H1 (cell line): Measurements from ENCODE around the gene RPP25L. TPM values are rescaled to one million over a fixed set of nuclear protein-coding genes. Genes with fewer than 3 reads are reported as not detected.

Experiments
- CTCF ChIA-PET: fragments of 300-600 bp; sonication (Branson Sonifier 250); formaldehyde crosslinking; loops from one replicate; lab custom pipeline; 2021; ENCODE audit not compliant: partially characterized antibody; lab: Charles Lee
- POLR2A ChIA-PET: fragments of 300-600 bp; sonication (Branson Sonifier 250); formaldehyde crosslinking; loops from one replicate; lab custom pipeline; 2021; ENCODE audit warnings: inconsistent platforms; ENCODE audit not compliant: partially characterized antibody; lab: Charles Lee
- DNase-seq, 2 experiments: peaks; one replicate each; pipeline versions ENCODE4 v3.0.0 to v3.0.0-alpha.2; 2010 to 2022; ENCODE audit warnings: low spot score in 2 of 2, low read depth in 1 of 2, mixed read lengths in 1 of 2
- FAIRE-seq: peaks from 2 replicates; lab custom pipeline; 2011; peaks lifted over from hg19 to GRCh38; lab: Jason Lieb, UNC
- H2AFZ ChIP-seq: 2 replicates; pipeline ENCODE4 v1.8.1; 2012; ENCODE audit warnings: low read length, inconsistent platforms
- H2AK5ac ChIP-seq: 2 replicates; pipeline ENCODE4 v1.6.1; 2013; ENCODE audit warnings: low read depth, low read length
- H2BK120ac ChIP-seq: replicated peaks from 2 replicates; pipeline ENCODE3; 2013; ENCODE audit warnings: low read depth, low read length, inconsistent platforms
- H2BK12ac ChIP-seq: 2 replicates; pipeline ENCODE4 v1.6.1; 2013; ENCODE audit warnings: low read depth, low read length
- H2BK15ac ChIP-seq: 2 replicates; pipeline ENCODE4 v1.6.1; 2013; ENCODE audit warnings: low read length
- H2BK20ac ChIP-seq: 2 replicates; pipeline ENCODE4 v1.6.1; 2013; ENCODE audit warnings: low read length
- H2BK5ac ChIP-seq: 2 replicates; pipeline ENCODE4 v1.6.1; 2013; ENCODE audit warnings: low read depth, low read length
- H3K14ac ChIP-seq: 2 replicates; pipeline ENCODE4 v1.6.1; 2013; ENCODE audit warnings: inconsistent platforms; ENCODE audit not compliant: insufficient read length
- H3K18ac ChIP-seq: 2 replicates; pipeline ENCODE4 v1.6.1; 2013; ENCODE audit warnings: low read length; ENCODE audit errors: extremely low read depth
- H3K23ac ChIP-seq: 2 replicates; pipeline ENCODE4 v1.6.1; 2013; ENCODE audit warnings: inconsistent platforms; ENCODE audit not compliant: insufficient read length
- H3K23me2 ChIP-seq: 2 replicates; pipeline ENCODE4 v1.6.1; 2013; ENCODE audit warnings: low read depth, low read length
- H3K27ac ChIP-seq: 2 replicates; pipeline ENCODE4 v1.6.1; 2011; ENCODE audit warnings: low read depth, low read length, inconsistent platforms
- H3K27me3 ChIP-seq, 4 experiments: replicated peaks in 1 of 4; 1 replicate in 1 of 4; 2 replicates in 3 of 4; pipeline versions ENCODE4 v1.6.1 to v1.8.1; 2011 to 2013; ENCODE audit warnings: low read length in 3 of 4, mild to moderate bottlenecking in 3 of 4, inconsistent platforms in 2 of 4, mixed read lengths in 2 of 4, moderate library complexity in 1 of 4; ENCODE audit not compliant: control insufficient read depth in 3 of 4, insufficient read depth in 3 of 4; ENCODE audit errors: extremely low read depth in 1 of 4
- H3K36me3 ChIP-seq, 4 experiments: 2 replicates each; pipeline versions ENCODE4 v1.6.1 to v1.8.1; 2011 to 2013; ENCODE audit warnings: mild to moderate bottlenecking in 4 of 4, low read length in 3 of 4, moderate library complexity in 2 of 4, control low read depth in 1 of 4, inconsistent platforms in 1 of 4; ENCODE audit not compliant: insufficient read depth in 4 of 4, control insufficient read depth in 2 of 4
- H3K4ac ChIP-seq: replicated peaks from 2 replicates; pipeline ENCODE3; 2013; ENCODE audit warnings: low read length, low read depth, mixed read lengths, inconsistent platforms; ENCODE audit not compliant: insufficient read length
- H3K4me1 ChIP-seq, 4 experiments: replicated peaks in 1 of 4; 1 replicate in 1 of 4; 2 replicates in 3 of 4; pipeline versions ENCODE4 v1.6.1 to v1.8.1; 2011 to 2013; ENCODE audit warnings: low read length in 3 of 4, inconsistent platforms in 2 of 4, mixed read lengths in 1 of 4; ENCODE audit not compliant: insufficient read depth in 4 of 4, control insufficient read depth in 3 of 4
- H3K4me2 ChIP-seq, 2 experiments: 2 replicates each; pipeline versions ENCODE4 v1.6.1 to v1.8.1; 2011 to 2013; ENCODE audit warnings: low read depth in 2 of 2, low read length in 2 of 2, control low read depth in 1 of 2, inconsistent platforms in 1 of 2, mild to moderate bottlenecking in 1 of 2; ENCODE audit not compliant: insufficient read depth in 1 of 2
- H3K4me3 ChIP-seq, 4 experiments: fragments of 200-600, 300-600 bp in 1 of 4; sonication (generic), shearing (Covaris generic), sonication (Bioruptor Twin) in 1 of 4; 2 replicates each; pipeline versions ENCODE4 v1.5.1 to v1.8.1; 2011 to 2016; ENCODE audit warnings: low read length in 4 of 4, low read depth in 3 of 4, control low read depth in 2 of 4, inconsistent platforms in 2 of 4, mild to moderate bottlenecking in 2 of 4, mixed read lengths in 1 of 4, moderate library complexity in 1 of 4; ENCODE audit not compliant: insufficient read depth in 2 of 4; ENCODE audit errors: extremely low read depth in 1 of 4
- H3K56ac ChIP-seq: replicated peaks from 2 replicates; pipeline ENCODE3; 2013; ENCODE audit warnings: low read depth, mild to moderate bottlenecking, mixed read lengths, low read length, inconsistent platforms; ENCODE audit not compliant: insufficient read length
- H3K79me1 ChIP-seq: 2 replicates; pipeline ENCODE4 v1.6.1; 2013; ENCODE audit warnings: low read depth, low read length, control low read depth
- H3K79me2 ChIP-seq, 2 experiments: 2 replicates each; pipeline versions ENCODE4 v1.6.1 to v1.8.1; 2012 to 2013; ENCODE audit warnings: low read length in 2 of 2, mild to moderate bottlenecking in 2 of 2, inconsistent platforms in 1 of 2; ENCODE audit not compliant: insufficient read depth in 2 of 2, control insufficient read depth in 1 of 2
- H3K9ac ChIP-seq, 4 experiments: replicated peaks in 1 of 4; 1 replicate in 1 of 4; 2 replicates in 3 of 4; pipeline versions ENCODE4 v1.6.1 to v1.8.1; 2011 to 2013; ENCODE audit warnings: low read depth in 3 of 4, low read length in 3 of 4, control low read depth in 2 of 4, mild to moderate bottlenecking in 2 of 4, moderate library complexity in 2 of 4, inconsistent platforms in 1 of 4; ENCODE audit errors: extremely low read depth in 1 of 4
- H3K9me3 ChIP-seq, 2 experiments: 2 replicates each; pipeline versions ENCODE4 v1.6.1 to v1.8.1; 2012 to 2013; ENCODE audit warnings: mild to moderate bottlenecking in 2 of 2, moderate library complexity in 2 of 2, control low read depth in 1 of 2, inconsistent platforms in 1 of 2, low read depth in 1 of 2, low read length in 1 of 2, mixed read lengths in 1 of 2; ENCODE audit not compliant: insufficient read depth in 2 of 2
- H4K20me1 ChIP-seq, 2 experiments: replicated peaks in 1 of 2; 2 replicates each; pipeline versions ENCODE3 to v1.8.1; 2011 to 2013; ENCODE audit warnings: inconsistent platforms in 2 of 2, low read length in 2 of 2, mild to moderate bottlenecking in 1 of 2; ENCODE audit not compliant: insufficient read depth in 2 of 2, control insufficient read depth in 1 of 2
- H4K5ac ChIP-seq: 2 replicates; pipeline ENCODE4 v1.6.1; 2013; ENCODE audit warnings: low read length, low read depth, mixed read lengths, inconsistent platforms; ENCODE audit not compliant: insufficient read length
- H4K8ac ChIP-seq: 2 replicates; pipeline ENCODE4 v1.8.0; 2013; ENCODE audit warnings: mild to moderate bottlenecking, moderate library complexity, low read length, inconsistent platforms; ENCODE audit not compliant: insufficient read depth; ENCODE audit errors: extremely low read depth
- H4K91ac ChIP-seq: replicated peaks from 2 replicates; pipeline ENCODE3; 2013; ENCODE audit warnings: low read length, mixed read lengths, inconsistent platforms; ENCODE audit not compliant: insufficient read length
- E2F6 ChIP-seq: IDR thresholded peaks from 2 replicates; pipeline ENCODE4 v1.6.1; 2012; ENCODE audit warnings: inconsistent platforms
- JUN ChIP-seq: IDR thresholded peaks from 2 replicates; pipeline ENCODE4 v1.6.1; 2011; ENCODE audit warnings: low read depth, mild to moderate bottlenecking, improper control_type of control experiment, low read length
- KDM5A ChIP-seq: fragments of 200-600 bp; IDR thresholded peaks from 2 replicates; pipeline ENCODE4 v1.7.1; 2012; ENCODE audit warnings: mild to moderate bottlenecking, low read length, inconsistent platforms, mixed read lengths
- NRF1 ChIP-seq: IDR thresholded peaks from 2 replicates; pipeline ENCODE4 v1.6.1; 2011; ENCODE audit warnings: mild to moderate bottlenecking, low read depth, low read length, improper control_type of control experiment
- POLR2AphosphoS5 ChIP-seq: IDR thresholded peaks from 2 replicates; pipeline ENCODE4 v1.6.1; 2011; ENCODE audit warnings: low read depth, low read length
- RBBP5 ChIP-seq: IDR thresholded peaks from 2 replicates; pipeline ENCODE4 v1.7.1; 2012; ENCODE audit warnings: low read depth, mild to moderate bottlenecking, inconsistent platforms, low read length, moderate library complexity, borderline replicate concordance
- SAP30 ChIP-seq: fragments of 300-600 bp; sonication (generic); IDR thresholded peaks from 2 replicates; pipeline ENCODE4 v1.7.1; 2012; ENCODE audit warnings: low read length, moderate library complexity, mild to moderate bottlenecking, inconsistent platforms; ENCODE audit not compliant: insufficient read depth, insufficient replicate concordance
- SP1 ChIP-seq: IDR thresholded peaks from 2 replicates; pipeline ENCODE4 v1.6.1; 2011; ENCODE audit warnings: low read depth, low read length
- SRF ChIP-seq: IDR thresholded peaks from 2 replicates; pipeline ENCODE4 v1.6.1; 2011; ENCODE audit warnings: mild to moderate bottlenecking, low read depth, low read length, moderate library complexity
- TAF7 ChIP-seq: optimal IDR thresholded peaks from 2 replicates; pipeline ENCODE3; 2011; ENCODE audit warnings: low read depth, mild to moderate bottlenecking, inconsistent platforms, low read length, moderate library complexity, borderline replicate concordance
- TEAD4 ChIP-seq: IDR thresholded peaks from 2 replicates; pipeline ENCODE4 v1.6.1; 2012; ENCODE audit warnings: low read depth, low read length, inconsistent platforms, mixed read lengths
- polyA plus RNA-seq, 7 experiments: library from polyadenylated mRNA; depleted of rRNA in 3 of 7; stranded (reverse) in 5 of 7; unstranded in 2 of 7; fragments of >200 nt in 5 of 7; fragments of 200-250 nt in 2 of 7; gene quantifications; 1 replicate in 5 of 7; 2 replicates in 1 of 7; 4 replicates in 1 of 7; pipeline versions ENCODE4 v1.2.1 to v1.2.3, GENCODE V29; 2011 to 2013; ENCODE audit warnings: missing spikeins in 2 of 7, mixed read lengths in 2 of 7
- total RNA-seq: library from RNA; stranded (reverse); fragmentation: NEBNext Ultra II Directional; extraction: Animal tissue kit (Norgen Biotek cat#: 25700); gene quantifications from 2 replicates; pipeline ENCODE4 v1.2.1, GENCODE V29; 2021

Gene RPP25L
- total and polyA plus RNA-seq, 2 of the 8 experiments (the other 6 are each of a cell fraction or from before 2014, with no cell fraction given): 21.6 to 75.0 TPM

DNA sequence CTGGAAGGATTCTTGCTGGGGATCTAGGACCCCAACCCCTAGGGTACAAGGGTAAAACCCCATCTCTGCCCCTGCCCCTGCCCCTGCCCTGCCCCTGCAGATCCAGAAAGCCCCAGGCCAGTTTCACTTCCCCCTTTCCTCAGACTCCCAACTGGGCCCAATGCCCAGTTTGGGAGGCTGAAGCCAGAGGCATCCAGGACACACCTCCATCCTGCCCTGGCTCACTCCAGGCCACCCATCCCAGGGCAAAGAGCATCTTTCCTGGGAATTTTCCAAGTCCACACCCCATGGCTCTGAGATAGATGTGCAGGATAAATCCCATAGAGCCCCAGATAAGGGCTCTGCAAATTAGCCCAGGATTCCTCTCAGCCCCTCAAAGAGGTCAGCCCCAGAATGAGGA, 39.8 kb downstream of the RPP25L start:
- H4K5ac ChIP-seq: no peak overlapping the region
- no peak overlapping the region for H2BK12ac ChIP-seq
- H3K9me3 ChIP-seq: no peaks in the 10 kb centered on the region
- H3K27me3 ChIP-seq: peaks cover 0 to 23% (median 17%) of the 10 kb centered on the region in 4 experiments; a peak in 6 of 7 replicates
- DNase-seq: no peak
- H3K23ac ChIP-seq: no peak overlapping the region
- H2AFZ ChIP-seq: no peak overlapping the region
- no peak overlapping the region for H2AK5ac ChIP-seq
- no peaks in the 10 kb centered on the region for H3K36me3 ChIP-seq
- H4K20me1 ChIP-seq: peaks cover 0 to 2% of the 10 kb centered on the region in 2 experiments
- H3K27ac ChIP-seq: no peak overlapping the region
- peaks cover 3% of the 10 kb centered on the region; the same call in 1 of the 2 replicates for H3K23me2 ChIP-seq
- TF ChIP-seq TEAD4 (no peak), POLR2AphosphoS5 (no peak), SAP30 (no peak), RBBP5 (no peak), SP1 (no peak), KDM5A (no peak), JUN (no peak), SRF (no peak), TAF7 (no peak), NRF1 (no peak), E2F6 (no peak)
- H3K79me2 ChIP-seq: no peaks in the 10 kb centered on the region
- no peak overlapping the region for H2BK5ac ChIP-seq
- FAIRE-seq: no peak
- ChIA-PET POLR2A (no interaction called here), CTCF (interaction anchor here (0.5 to 6.3 kb wide), 5 partner anchors 15 to 1222 kb away, joined by 3 to 48 read pairs (median 4); no protein-coding TSS in a partner anchor)
- H2BK120ac ChIP-seq: no peak overlapping the region
- H3K4me1 ChIP-seq: peaks cover 13 to 48% (median 23%) of the 10 kb centered on the region in 4 experiments
- no peak overlapping the region for H3K4me2 ChIP-seq
- no peak overlapping the region for H3K9ac ChIP-seq
- no peak overlapping the region for H3K18ac ChIP-seq
- H3K79me1 ChIP-seq: no peaks in the 10 kb centered on the region
- H2BK20ac ChIP-seq: no peak overlapping the region
- H4K91ac ChIP-seq: no peak overlapping the region
- H4K8ac ChIP-seq: no peak overlapping the region
- H3K4ac ChIP-seq: no peak overlapping the region
- H3K14ac ChIP-seq: no peak overlapping the region
- no peak overlapping the region for H3K4me3 ChIP-seq
- no peak overlapping the region for H2BK15ac ChIP-seq
- no peak overlapping the region for H3K56ac ChIP-seq
